Uterus (tissue), 4 donors: ENCODE data around the gene KLHL30. TPM values are rescaled to one million over a fixed set of nuclear protein-coding genes. Genes with fewer than 3 reads are reported as not detected.

Source experiments
- DNase-seq, 2 donors: peaks; one replicate each; pipeline ENCODE4 v3.0.0-alpha.2; 2019 to 2020
- H3K27ac ChIP-seq, 2 donors: fragments of 200-600 bp; sonication (generic); 1 replicate in 1 of 2; 2 replicates in 1 of 2; pipeline ENCODE4 v1.5.1; 2016 to 2018
- H3K27me3 ChIP-seq, 2 donors: fragments of 200-600 bp; sonication (generic); one replicate each; pipeline ENCODE4 v1.5.1; 2018 to 2019; ENCODE audit warnings: control low read depth in 1 of 2
- H3K36me3 ChIP-seq, 2 donors: fragments of 200-600 bp; sonication (generic); one replicate each; pipeline ENCODE4 v1.5.1; 2019; ENCODE audit warnings: control low read depth in 1 of 2
- H3K4me1 ChIP-seq, 2 donors: fragments of 200-600 bp; sonication (generic); one replicate each; pipeline ENCODE4 v1.5.1; 2018 to 2019; ENCODE audit warnings: control low read depth in 1 of 2
- H3K4me3 ChIP-seq, 2 donors: fragments of 200-600 bp; sonication (generic); 1 replicate in 1 of 2; 2 replicates in 1 of 2; pipeline ENCODE4 v1.5.1; 2018 to 2019; ENCODE audit warnings: mild to moderate bottlenecking in 1 of 2
- H3K9me3 ChIP-seq, 2 donors: fragments of 200-600 bp; sonication (generic); one replicate each; pipeline ENCODE4 v1.5.1; 2019; ENCODE audit warnings: control low read depth in 1 of 2
- POLR2A ChIP-seq, 2 donors: fragments of 450-650 bp; IDR thresholded peaks; one replicate each; pipeline ENCODE4 v1.6.1; 2016; ENCODE audit warnings: antibody characterized with exemption in 2 of 2, mild to moderate bottlenecking in 1 of 2, moderate library complexity in 1 of 2
- intact Hi-C: fragments of 100-400 bp; cut with DNase I; formaldehyde crosslinking; loops from one replicate; pipeline ENCODE4 v1.15.1; 2023; ENCODE audit warnings: low total_unique reads
- total RNA-seq, 4 donors: library from RNA; depleted of rRNA in 3 of 4; stranded (reverse); fragments of >200 nt in 3 of 4; gene quantifications; one replicate each; pipeline versions ENCODE4 v1.1.0 to v1.2.4, GENCODE V29; 2014 to 2023
- TF ChIP-seq, protein P1 (sequence below), 4 experiments: fragments of 200-600 bp in 2 of 4; fragments of 450-650 bp in 2 of 4; sonication (generic) in 2 of 4; IDR thresholded peaks; one replicate each; pipeline ENCODE4 v1.5.1; 2016 to 2019; ENCODE audit warnings: antibody characterized with exemption in 4 of 4, mild to moderate bottlenecking in 2 of 4, moderate library complexity in 1 of 4
- donor health status: DM: yes; HTN: yes; CAD: no.

The KLHL30 gene
- total RNA-seq, 4 donors from 2014 or later: under 0.01 to 3.3 (median 0.62) TPM; not detected in 1

DNA sequence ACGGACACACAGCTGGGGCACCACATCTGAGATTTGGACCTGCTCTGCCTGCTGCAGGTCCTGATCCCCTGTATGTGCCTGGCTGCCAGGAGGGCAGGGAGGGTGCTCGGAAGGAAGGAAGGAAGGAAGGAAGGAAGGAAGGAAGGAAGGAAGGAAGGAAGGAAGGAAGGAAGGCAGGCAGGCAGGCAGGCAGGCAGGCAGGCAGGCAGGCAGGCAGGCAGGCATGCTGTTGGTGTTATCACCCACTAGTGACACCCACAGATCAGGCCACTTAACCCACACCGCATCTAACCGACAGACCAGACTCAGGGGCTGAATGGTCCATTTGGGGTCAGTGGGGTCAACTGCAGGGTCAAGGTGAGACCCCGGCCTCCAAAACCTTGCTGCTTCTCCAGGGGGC lies 5.8 kb downstream of the KLHL30 start:
- Histone ChIP-seq H3K9me3 (no peaks in the 10 kb centered on the region), H3K27me3 (no peaks in the 10 kb centered on the region), H3K36me3 (no peaks in the 10 kb centered on the region), H3K4me1 (no peaks in the 10 kb centered on the region), H3K27ac (no peak overlapping the region), H3K4me3 (no peak overlapping the region)
- no peak for DNase-seq
- TF ChIP-seq POLR2A (IDR thresholded peaks at IDR 0.05): no peak
- TF ChIP-seq, protein P1, sequence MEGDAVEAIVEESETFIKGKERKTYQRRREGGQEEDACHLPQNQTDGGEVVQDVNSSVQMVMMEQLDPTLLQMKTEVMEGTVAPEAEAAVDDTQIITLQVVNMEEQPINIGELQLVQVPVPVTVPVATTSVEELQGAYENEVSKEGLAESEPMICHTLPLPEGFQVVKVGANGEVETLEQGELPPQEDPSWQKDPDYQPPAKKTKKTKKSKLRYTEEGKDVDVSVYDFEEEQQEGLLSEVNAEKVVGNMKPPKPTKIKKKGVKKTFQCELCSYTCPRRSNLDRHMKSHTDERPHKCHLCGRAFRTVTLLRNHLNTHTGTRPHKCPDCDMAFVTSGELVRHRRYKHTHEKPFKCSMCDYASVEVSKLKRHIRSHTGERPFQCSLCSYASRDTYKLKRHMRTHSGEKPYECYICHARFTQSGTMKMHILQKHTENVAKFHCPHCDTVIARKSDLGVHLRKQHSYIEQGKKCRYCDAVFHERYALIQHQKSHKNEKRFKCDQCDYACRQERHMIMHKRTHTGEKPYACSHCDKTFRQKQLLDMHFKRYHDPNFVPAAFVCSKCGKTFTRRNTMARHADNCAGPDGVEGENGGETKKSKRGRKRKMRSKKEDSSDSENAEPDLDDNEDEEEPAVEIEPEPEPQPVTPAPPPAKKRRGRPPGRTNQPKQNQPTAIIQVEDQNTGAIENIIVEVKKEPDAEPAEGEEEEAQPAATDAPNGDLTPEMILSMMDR (IDR thresholded peaks at IDR 0.05): no peak
- intact Hi-C loops: no loop called here

DNA sequence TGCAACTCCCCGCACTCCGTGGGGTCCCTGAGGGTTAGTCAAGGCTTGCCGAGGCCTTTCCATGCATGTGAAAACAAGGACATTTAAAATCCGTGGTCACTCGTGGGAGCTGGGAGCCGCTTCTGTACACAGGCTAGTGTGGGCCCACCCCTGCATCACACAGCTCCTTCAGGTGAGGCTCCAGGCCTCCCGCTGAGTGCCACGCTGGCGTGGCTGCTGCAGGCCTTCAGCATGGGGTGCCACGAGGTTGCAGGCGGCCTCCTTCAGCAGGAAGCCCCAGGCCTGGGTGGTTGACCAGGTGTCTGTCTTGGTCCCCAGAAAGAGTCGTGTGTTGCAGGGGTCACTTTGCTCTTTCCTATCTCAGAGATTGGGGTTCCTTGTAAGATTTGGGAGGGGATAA lies 6.6 kb downstream of the KLHL30 start:
- TF ChIP-seq, protein P1 (IDR thresholded peaks at IDR 0.05): no peak
- no peak for TF ChIP-seq POLR2A (IDR thresholded peaks at IDR 0.05)
- no peaks in the 10 kb centered on the region for H3K4me1 ChIP-seq
- no peak for DNase-seq
- no peak overlapping the region for H3K27ac ChIP-seq
- H3K9me3 ChIP-seq: no peaks in the 10 kb centered on the region
- no peaks in the 10 kb centered on the region for H3K36me3 ChIP-seq
- no peaks in the 10 kb centered on the region for H3K27me3 ChIP-seq
- intact Hi-C loops: no loop called here
- no peak overlapping the region for H3K4me3 ChIP-seq

DNA sequence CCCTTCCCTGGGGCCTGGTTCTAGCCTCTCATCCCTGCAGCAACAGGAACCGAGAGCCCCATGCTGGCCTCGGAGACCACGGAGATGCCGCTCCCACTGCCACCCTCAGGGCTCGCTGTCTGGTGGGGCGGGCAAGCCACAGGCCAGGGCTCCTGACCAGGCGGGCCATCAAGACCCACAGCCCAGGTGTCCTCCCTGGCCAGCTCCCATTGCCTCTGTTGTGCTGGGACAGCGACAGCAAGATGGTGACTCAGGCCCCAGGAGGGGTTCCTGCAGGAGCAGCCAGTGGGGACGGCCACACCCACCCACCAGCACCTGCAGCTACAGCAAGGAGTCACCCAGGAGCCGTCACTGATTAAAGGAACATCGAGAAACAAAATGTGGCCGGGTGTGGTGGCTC lies 7.4 kb downstream of the KLHL30 start:
- Histone ChIP-seq H3K36me3 (no peaks in the 10 kb centered on the region), H3K9me3 (no peaks in the 10 kb centered on the region), H3K27me3 (no peaks in the 10 kb centered on the region), H3K4me1 (no peaks in the 10 kb centered on the region), H3K4me3 (no peak overlapping the region), H3K27ac (no peak overlapping the region)
- DNase-seq: no peak
- no peak for TF ChIP-seq POLR2A (IDR thresholded peaks at IDR 0.05)
- TF ChIP-seq, protein P1 (IDR thresholded peaks at IDR 0.05): no peak
- intact Hi-C loops: no loop called here

DNA sequence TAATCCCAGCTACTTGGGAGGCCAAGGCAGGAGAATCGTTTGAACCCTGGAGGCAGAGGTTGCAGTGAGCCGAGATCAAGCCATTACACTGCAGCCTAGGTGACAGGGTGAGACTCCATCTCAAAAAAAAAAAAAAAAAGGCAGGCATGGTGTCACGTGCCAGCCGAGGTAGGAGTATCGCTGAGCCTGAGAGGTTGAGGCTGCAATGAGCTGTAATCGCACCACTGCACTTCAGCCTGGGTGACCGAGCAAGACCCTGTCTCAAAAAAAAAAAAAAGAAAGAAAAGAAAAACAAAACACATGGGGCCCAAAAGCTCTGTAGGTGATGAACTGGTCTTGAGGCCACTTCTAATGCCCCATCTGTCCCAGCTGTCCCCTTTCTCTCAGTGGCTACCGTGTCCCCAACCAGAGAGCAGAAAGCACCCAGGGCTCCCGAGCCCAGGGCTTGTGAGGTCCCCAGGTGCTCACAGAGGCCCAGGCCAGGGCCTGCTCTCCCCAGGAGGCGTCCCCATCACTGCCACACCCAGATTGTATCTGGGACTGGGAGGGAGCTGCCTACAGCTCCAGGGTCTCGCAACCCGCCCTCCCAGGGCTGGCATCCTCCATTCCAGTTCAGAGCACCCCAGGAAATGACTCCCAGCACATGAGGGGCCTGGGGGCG lies 8.5 kb downstream of the KLHL30 start:
- no peaks in the 10 kb centered on the region for H3K36me3 ChIP-seq
- DNase-seq: no peak
- no peak overlapping the region for H3K27ac ChIP-seq
- no peaks in the 10 kb centered on the region for H3K9me3 ChIP-seq
- TF ChIP-seq, protein P1 (IDR thresholded peaks at IDR 0.05): no peak
- no peak for TF ChIP-seq POLR2A (IDR thresholded peaks at IDR 0.05)
- H3K27me3 ChIP-seq: no peaks in the 10 kb centered on the region
- H3K4me1 ChIP-seq: no peaks in the 10 kb centered on the region
- intact Hi-C loops: no loop called here
- H3K4me3 ChIP-seq: no peak overlapping the region

DNA sequence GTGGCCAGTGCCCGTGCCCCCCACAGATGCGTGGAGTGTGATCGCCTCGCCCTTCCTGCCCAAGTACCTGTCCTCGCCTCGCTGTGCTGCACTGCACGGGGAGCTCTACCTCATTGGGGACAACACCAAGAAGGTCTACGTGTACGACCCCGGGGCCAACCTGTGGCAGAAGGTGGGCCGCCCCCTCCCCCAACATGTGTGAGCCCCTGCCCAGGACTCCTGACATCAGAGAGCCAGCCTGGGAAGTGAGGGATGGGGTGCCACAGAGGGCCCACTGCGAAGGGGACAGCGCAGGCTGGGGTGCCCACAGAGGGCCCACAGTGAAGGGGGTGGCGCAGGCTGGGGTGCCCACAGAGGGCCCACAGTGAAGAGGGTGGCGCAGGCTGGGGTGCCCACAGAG lies 10.5 kb downstream of the KLHL30 start:
- no peaks in the 10 kb centered on the region for H3K36me3 ChIP-seq
- H3K4me1 ChIP-seq: no peaks in the 10 kb centered on the region
- H3K27me3 ChIP-seq: no peaks in the 10 kb centered on the region
- intact Hi-C loops: no loop called here
- no peak for DNase-seq
- TF ChIP-seq POLR2A (IDR thresholded peaks at IDR 0.05): no peak
- TF ChIP-seq, protein P1 (IDR thresholded peaks at IDR 0.05): no peak
- no peak overlapping the region for H3K27ac ChIP-seq
- no peak overlapping the region for H3K4me3 ChIP-seq
- no peaks in the 10 kb centered on the region for H3K9me3 ChIP-seq
